NB4 (cell line): ENCODE data around the gene YKT6.

ENCODE experiments used
- TF ChIP-seq, protein P1 (sequence below): IDR thresholded peaks from one replicate; pipeline ENCODE4 v1.5.1; 2012; ENCODE audit warnings: low read depth, low read length
- TF ChIP-seq, protein P2 (sequence below): IDR thresholded peaks from 2 replicates; pipeline ENCODE4 v1.6.1; 2011; ENCODE audit warnings: low read depth, low read length

DNA sequence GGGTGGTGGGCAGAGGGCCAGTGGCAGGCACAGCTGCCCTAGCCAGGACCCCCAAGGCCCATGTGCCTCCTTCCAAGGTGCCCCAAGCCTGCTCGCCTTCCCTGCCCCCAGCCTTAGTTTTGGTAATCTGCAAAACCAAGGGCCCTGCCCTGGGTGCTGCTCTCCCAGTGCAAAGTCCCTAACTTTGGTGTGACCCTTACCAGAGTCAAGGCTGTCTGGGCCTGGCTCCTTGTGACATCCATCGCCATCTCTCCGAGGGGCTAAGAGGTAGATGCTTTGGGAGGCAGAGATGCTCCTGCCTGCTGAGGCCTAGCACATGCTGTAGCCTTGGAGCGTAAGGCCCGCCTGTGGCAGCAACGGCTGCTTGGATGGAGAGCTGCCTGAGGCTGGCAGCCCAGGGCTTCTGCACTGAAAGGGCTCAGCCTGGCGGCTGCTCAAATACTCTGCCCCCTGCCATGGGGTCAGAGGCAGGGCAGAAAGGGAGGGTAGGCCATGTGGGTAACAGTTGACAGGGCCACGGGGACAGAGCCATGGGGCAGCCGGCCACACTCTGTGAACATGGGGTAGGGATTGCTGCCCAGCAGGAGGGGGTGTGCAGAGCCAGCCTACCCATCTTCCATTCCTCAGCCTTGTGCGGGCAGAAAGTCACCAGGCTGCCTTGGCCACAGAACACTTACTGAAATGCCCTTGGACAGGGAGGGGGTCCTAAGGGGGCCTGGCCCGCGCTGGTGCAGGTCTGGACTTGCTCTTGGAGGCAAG is 41.7 kb upstream of the YKT6 start:
- TF ChIP-seq, protein P1, sequence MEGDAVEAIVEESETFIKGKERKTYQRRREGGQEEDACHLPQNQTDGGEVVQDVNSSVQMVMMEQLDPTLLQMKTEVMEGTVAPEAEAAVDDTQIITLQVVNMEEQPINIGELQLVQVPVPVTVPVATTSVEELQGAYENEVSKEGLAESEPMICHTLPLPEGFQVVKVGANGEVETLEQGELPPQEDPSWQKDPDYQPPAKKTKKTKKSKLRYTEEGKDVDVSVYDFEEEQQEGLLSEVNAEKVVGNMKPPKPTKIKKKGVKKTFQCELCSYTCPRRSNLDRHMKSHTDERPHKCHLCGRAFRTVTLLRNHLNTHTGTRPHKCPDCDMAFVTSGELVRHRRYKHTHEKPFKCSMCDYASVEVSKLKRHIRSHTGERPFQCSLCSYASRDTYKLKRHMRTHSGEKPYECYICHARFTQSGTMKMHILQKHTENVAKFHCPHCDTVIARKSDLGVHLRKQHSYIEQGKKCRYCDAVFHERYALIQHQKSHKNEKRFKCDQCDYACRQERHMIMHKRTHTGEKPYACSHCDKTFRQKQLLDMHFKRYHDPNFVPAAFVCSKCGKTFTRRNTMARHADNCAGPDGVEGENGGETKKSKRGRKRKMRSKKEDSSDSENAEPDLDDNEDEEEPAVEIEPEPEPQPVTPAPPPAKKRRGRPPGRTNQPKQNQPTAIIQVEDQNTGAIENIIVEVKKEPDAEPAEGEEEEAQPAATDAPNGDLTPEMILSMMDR: no peak
- TF ChIP-seq, protein P2, sequence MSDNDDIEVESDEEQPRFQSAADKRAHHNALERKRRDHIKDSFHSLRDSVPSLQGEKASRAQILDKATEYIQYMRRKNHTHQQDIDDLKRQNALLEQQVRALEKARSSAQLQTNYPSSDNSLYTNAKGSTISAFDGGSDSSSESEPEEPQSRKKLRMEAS: no peak
